Measurements from ENCODE around the gene CHD5. TPM values are rescaled to one million over a fixed set of nuclear protein-coding genes. Genes with fewer than 3 reads are reported as not detected.

The CHD5 gene
- polyA plus RNA-seq, 1 donor (not counting 4 experiments of a cell fraction or from before 2014, with no cell fraction given): 0.07 TPM

- no peaks in the 10 kb centered on the region for H3K9me3 ChIP-seq (ENCODE audit: control insufficient read depth, low read depth, low read length)
- H3K9me1 ChIP-seq (ENCODE audit: control insufficient read depth, extremely low read depth, insufficient read depth, low read length): no peaks in the 10 kb centered on the region
- no peaks in the 10 kb centered on the region for H3K36me3 ChIP-seq (ENCODE audit: control insufficient read depth in 2 of 2, extremely low read depth in 1 of 2, insufficient read depth in 2 of 2, low read length in 2 of 2)
- H3K4me3 ChIP-seq (ENCODE audit: control insufficient read depth in 2 of 3, extremely low read depth in 1 of 3, insufficient read depth in 2 of 3, low read depth in 1 of 3, low read length in 3 of 3): no peak overlapping the region
- H3K4me2 ChIP-seq (ENCODE audit: control insufficient read depth, extremely low read depth, insufficient read depth, low read depth, low read length): no peak overlapping the region
- no peak for DNase-seq (ENCODE audit: low read depth, low spot score)
- no peak overlapping the region for H3K9ac ChIP-seq (ENCODE audit: control insufficient read depth, extremely low read depth, insufficient read depth, low read length)
- FAIRE-seq: no peak
- H3K79me2 ChIP-seq (ENCODE audit: control insufficient read depth, insufficient read depth, low read length): no peaks in the 10 kb centered on the region
- H4K20me1 ChIP-seq (ENCODE audit: control insufficient read depth, extremely low read depth, insufficient read depth, low read length): no peaks in the 10 kb centered on the region
- dilution Hi-C loops (cut with MboI; ENCODE audit: extremely low pct_ligation_motif_present, low sequenced_read_pairs): no loop called here
- TF ChIP-seq CTCF (optimal IDR thresholded peaks at IDR 0.05 in 1 of 3, IDR thresholded peaks at IDR 0.05 in 1 of 3, conservative IDR thresholded peaks at IDR 0.05 in 1 of 3; ENCODE audit: extremely low read depth in 1 of 3, insufficient read depth in 2 of 3, low read length in 3 of 3): no peak
- H2AFZ ChIP-seq (ENCODE audit: control insufficient read depth, low read length): no peak overlapping the region
- peaks cover 30% of the 10 kb centered on the region for H3K27me3 ChIP-seq (ENCODE audit: control insufficient read depth, extremely low read depth, insufficient read depth, low read length)
- no peak overlapping the region for H3K27ac ChIP-seq (ENCODE audit: control insufficient read depth, insufficient read depth, low read length)
- H3K4me1 ChIP-seq (ENCODE audit: control insufficient read depth, extremely low read depth, insufficient read depth, low read length): no peaks in the 10 kb centered on the region
Observed at GRCh38 chr1:6103854-6104530, 76.1 kb downstream of the CHD5 start.

- H3K9me1 ChIP-seq (ENCODE audit: control insufficient read depth, extremely low read depth, insufficient read depth, low read length): no peaks in the 10 kb centered on the region
- FAIRE-seq (no peak), DNase-seq (ENCODE audit: low read depth, low spot score) (no peak)
- no peaks in the 10 kb centered on the region for H3K36me3 ChIP-seq (ENCODE audit: control insufficient read depth in 2 of 2, extremely low read depth in 1 of 2, insufficient read depth in 2 of 2, low read length in 2 of 2)
- H3K79me2 ChIP-seq (ENCODE audit: control insufficient read depth, insufficient read depth, low read length): no peaks in the 10 kb centered on the region
- H3K27me3 ChIP-seq (ENCODE audit: control insufficient read depth, extremely low read depth, insufficient read depth, low read length): peaks cover 30% of the 10 kb centered on the region
- H3K4me3 ChIP-seq (ENCODE audit: control insufficient read depth in 2 of 3, extremely low read depth in 1 of 3, insufficient read depth in 2 of 3, low read depth in 1 of 3, low read length in 3 of 3): no peak overlapping the region
- no peak overlapping the region for H3K27ac ChIP-seq (ENCODE audit: control insufficient read depth, insufficient read depth, low read length)
- TF ChIP-seq EZH2 (IDR thresholded peaks at IDR 0.05; ENCODE audit: low read length) (no peak), CTCF (optimal IDR thresholded peaks at IDR 0.05 in 1 of 3, IDR thresholded peaks at IDR 0.05 in 1 of 3, conservative IDR thresholded peaks at IDR 0.05 in 1 of 3; ENCODE audit: extremely low read depth in 1 of 3, insufficient read depth in 2 of 3, low read length in 3 of 3) (no peak)
- no peak overlapping the region for H2AFZ ChIP-seq (ENCODE audit: control insufficient read depth, low read length)
- dilution Hi-C loops (cut with MboI; ENCODE audit: extremely low pct_ligation_motif_present, low sequenced_read_pairs): no loop called here
- no peaks in the 10 kb centered on the region for H3K9me3 ChIP-seq (ENCODE audit: control insufficient read depth, low read depth, low read length)
- no peak overlapping the region for H3K9ac ChIP-seq (ENCODE audit: control insufficient read depth, extremely low read depth, insufficient read depth, low read length)
- no peaks in the 10 kb centered on the region for H4K20me1 ChIP-seq (ENCODE audit: control insufficient read depth, extremely low read depth, insufficient read depth, low read length)
- H3K4me2 ChIP-seq (ENCODE audit: control insufficient read depth, extremely low read depth, insufficient read depth, low read depth, low read length): no peak overlapping the region
- no peaks in the 10 kb centered on the region for H3K4me1 ChIP-seq (ENCODE audit: control insufficient read depth, extremely low read depth, insufficient read depth, low read length)
Observed at GRCh38 chr1:6103111-6103853, 76.8 kb downstream of the CHD5 start.

Data from keratinocyte (primary cell).